Stomach (tissue), 4 donors: Measurements from ENCODE around the gene DGCR8.
A peak's percentile ranks its signal among the peaks of the same experiment; 100 is the strongest.

Experiments
- POLR2A ChIP-seq, 4 donors: fragments of 450-650 bp; IDR thresholded peaks; one replicate each; pipeline ENCODE4 v1.6.1; 2016; ENCODE audit warnings: antibody characterized with exemption in 4 of 4, control low read depth in 2 of 4, mild to moderate bottlenecking in 1 of 4, moderate library complexity in 1 of 4
- POLR2AphosphoS5 ChIP-seq, 3 donors: sonication (generic); formaldehyde crosslinking; IDR thresholded peaks; one replicate each; pipeline ENCODE4 v1.6.1; 2016; ENCODE audit warnings: antibody characterized with exemption in 3 of 3
- TF ChIP-seq, protein P1 (sequence below), 7 experiments: fragments of 450-650 bp in 4 of 7; fragments of 200-600 bp in 3 of 7; sonication (generic) in 3 of 7; IDR thresholded peaks; one replicate each; pipeline ENCODE4 v1.5.1; 2016 to 2019; ENCODE audit warnings: antibody characterized with exemption in 7 of 7, control low read depth in 2 of 7, mild to moderate bottlenecking in 1 of 7

DNA sequence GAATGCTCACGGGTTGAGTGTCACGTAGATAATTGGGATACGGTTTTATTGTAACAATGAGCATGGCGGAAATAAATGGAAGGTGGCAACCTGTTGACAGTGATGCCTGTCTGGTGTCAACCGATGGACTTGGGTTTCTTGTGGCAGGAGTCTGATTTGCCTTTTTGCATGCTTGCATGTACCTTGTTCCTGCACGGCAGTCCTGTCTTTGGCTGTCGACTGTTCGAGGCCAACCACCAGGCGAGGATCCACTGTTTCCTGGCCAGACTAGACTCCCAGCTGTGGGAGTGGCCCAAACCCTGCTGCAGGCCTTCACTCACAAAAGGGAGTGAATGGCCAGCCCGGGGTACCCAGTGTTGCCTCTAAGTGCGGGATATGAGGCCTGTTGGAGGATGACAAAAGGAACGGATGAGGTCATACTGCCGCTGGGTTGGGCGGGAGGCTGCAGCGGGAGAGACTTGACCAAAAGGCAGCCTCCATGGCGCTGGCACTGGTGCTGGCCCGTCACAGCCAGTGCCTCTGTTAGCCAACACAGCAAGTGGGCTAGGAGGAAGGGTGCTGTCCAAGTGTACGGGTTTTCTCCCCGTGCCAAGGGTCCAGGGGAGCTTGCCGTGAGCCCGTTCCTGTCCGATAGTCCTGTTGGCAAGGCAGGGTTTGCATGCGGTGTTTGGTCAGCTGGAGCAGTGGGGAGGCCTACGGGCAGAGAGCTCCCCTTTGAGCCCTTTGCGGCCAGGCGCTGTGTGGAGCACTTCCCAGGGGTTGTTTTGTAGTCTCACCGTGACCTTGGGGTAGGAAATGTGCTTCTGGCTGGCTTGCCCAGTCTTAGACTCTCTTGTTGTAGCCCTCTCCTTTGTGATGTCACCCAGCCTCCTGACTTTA is 974 bp downstream of the DGCR8 start:
- TF ChIP-seq, protein P1, sequence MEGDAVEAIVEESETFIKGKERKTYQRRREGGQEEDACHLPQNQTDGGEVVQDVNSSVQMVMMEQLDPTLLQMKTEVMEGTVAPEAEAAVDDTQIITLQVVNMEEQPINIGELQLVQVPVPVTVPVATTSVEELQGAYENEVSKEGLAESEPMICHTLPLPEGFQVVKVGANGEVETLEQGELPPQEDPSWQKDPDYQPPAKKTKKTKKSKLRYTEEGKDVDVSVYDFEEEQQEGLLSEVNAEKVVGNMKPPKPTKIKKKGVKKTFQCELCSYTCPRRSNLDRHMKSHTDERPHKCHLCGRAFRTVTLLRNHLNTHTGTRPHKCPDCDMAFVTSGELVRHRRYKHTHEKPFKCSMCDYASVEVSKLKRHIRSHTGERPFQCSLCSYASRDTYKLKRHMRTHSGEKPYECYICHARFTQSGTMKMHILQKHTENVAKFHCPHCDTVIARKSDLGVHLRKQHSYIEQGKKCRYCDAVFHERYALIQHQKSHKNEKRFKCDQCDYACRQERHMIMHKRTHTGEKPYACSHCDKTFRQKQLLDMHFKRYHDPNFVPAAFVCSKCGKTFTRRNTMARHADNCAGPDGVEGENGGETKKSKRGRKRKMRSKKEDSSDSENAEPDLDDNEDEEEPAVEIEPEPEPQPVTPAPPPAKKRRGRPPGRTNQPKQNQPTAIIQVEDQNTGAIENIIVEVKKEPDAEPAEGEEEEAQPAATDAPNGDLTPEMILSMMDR (IDR thresholded peaks at IDR 0.05): no peak
- peak in 1 of 3 donors; percentile 7 for TF ChIP-seq POLR2AphosphoS5 (IDR thresholded peaks at IDR 0.05)
- TF ChIP-seq POLR2A (IDR thresholded peaks at IDR 0.05): no peak
